ENCODE measurements around the gene COX14.

DNA sequence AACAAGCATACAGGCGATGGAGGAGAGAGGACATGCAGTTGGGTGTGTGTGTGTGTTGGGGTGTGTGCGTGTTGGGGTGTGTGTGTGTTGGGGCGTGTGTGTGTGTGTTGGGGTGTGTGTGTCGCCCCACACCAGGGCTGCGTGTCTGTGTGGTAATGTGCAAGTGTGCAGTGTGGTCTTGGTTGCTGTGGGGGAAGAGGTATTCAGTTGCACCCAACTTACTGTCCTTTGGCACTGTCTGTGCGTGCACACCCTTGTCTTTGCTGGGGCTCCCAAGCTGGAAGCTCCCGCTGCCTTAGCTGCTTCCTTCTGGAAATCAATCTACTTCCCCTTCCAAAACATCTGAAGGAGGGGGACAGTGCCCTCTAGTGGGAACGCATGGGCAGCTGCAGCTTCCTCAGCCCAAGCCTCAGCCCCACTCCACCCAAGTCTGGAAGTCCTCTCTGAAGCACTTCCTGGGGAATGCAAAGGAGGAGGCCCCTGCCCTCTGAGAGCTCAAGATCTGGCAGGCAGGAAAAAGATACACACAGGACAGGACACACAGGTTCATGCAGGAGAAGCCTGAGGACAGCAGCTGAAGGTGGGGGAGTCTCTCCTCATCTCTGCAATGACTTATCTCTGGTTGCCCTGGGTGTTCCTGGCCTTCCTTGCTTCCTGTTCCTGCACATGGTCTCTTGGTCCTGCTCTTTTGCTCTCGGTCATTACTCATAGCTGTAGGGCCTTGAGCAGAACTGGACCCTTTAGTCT, 41.5 kb upstream of the COX14 start:
- TF ChIP-seq, protein P1, sequence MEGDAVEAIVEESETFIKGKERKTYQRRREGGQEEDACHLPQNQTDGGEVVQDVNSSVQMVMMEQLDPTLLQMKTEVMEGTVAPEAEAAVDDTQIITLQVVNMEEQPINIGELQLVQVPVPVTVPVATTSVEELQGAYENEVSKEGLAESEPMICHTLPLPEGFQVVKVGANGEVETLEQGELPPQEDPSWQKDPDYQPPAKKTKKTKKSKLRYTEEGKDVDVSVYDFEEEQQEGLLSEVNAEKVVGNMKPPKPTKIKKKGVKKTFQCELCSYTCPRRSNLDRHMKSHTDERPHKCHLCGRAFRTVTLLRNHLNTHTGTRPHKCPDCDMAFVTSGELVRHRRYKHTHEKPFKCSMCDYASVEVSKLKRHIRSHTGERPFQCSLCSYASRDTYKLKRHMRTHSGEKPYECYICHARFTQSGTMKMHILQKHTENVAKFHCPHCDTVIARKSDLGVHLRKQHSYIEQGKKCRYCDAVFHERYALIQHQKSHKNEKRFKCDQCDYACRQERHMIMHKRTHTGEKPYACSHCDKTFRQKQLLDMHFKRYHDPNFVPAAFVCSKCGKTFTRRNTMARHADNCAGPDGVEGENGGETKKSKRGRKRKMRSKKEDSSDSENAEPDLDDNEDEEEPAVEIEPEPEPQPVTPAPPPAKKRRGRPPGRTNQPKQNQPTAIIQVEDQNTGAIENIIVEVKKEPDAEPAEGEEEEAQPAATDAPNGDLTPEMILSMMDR (IDR thresholded peaks at IDR 0.05): peak; percentile 96
- TF ChIP-seq SIN3A (IDR thresholded peaks at IDR 0.05; ENCODE audit: borderline replicate concordance, insufficient read depth, low read depth, low read length): no peak
